ENCODE measurements around the gene CCR1. TPM values are rescaled to one million over a fixed set of nuclear protein-coding genes. Genes with fewer than 3 reads are reported as not detected.

CCR1 gene
- total RNA-seq = not detected in 2 replicates

DNA sequence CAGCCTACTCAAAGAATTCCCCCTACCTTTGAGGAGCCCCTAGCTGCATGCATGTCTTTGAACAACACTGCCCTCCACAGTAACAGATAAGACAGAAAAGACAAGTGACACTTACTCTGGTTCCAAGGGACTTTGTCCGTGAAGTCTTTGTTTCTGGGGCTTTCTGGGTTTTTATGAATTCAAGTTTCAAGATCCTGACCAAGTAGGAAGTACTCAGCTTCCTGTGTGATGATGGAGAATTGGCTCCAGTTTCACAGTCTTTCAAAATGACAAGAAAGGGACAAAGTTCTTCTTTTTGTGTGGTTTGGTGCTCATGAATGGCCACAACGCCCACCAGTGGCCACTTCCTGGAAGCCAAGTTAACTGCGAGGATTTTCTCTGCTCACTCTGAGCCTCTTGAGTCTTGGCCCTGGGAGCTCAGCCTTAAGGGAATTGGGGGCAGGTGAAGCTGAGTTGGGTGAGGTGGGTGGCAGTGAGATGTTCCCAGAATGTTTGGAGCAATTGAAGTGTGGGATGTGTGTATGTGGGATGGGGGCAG lies at the start of gene CCR1:
TSS of gene CCR1 (minus strand) at position 147 of the 538 bp plus-strand sequence. CDS start 4,000 bp downstream, outside the sequence.

DNA sequence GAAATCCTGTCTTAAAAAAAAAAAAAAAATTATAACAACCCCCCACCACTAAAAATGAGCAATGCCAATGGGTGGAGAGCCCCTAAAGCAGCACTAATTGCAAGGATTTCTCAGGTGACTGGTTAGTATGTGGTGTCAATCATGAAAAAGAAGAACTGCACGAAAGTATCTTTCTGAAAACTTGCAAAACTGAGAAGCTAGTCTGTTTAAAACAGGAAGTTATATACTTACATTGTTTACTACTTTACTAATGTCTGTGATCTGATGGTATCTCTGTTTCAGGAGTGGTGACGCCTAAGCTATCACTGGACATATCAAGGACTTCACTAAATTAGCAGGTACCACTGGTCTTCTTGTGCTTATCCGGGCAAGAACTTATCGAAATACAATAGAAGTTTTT lies 34.0 kb upstream of the CCR1 start, which contains the start of gene CCR3:
TSS of gene CCR3 (plus strand) at position 341 of the 400 bp plus-strand sequence. CDS start 22,699 bp downstream, outside the sequence.

Other genes with a start within 250 kb of the CCR1 start
- 19.3 and 32.1 TPM in 2 replicates for gene FYCO1, start 212.5 kb downstream of the CCR1 start, total RNA-seq
- gene XCR1, start 180.8 kb downstream of the CCR1 start, total RNA-seq = not detected in 2 replicates
- not detected in 2 replicates for gene CCR3, start 34.1 kb upstream of the CCR1 start, total RNA-seq
- gene CCR2, start 145.8 kb upstream of the CCR1 start, total RNA-seq = not detected in 2 replicates
- gene CCR5, start 162.6 kb upstream of the CCR1 start, total RNA-seq = not detected in 2 replicates
- gene CCRL2, start 198.9 kb upstream of the CCR1 start, total RNA-seq = not detected in 2 replicates

Data from smooth muscle cell of the umbilical artery (primary cell).